Measurements from ENCODE around the gene PIK3R2. TPM values are rescaled to one million over a fixed set of nuclear protein-coding genes. Genes with fewer than 3 reads are reported as not detected.
A peak's percentile ranks its signal among the peaks of the same experiment; 100 is the strongest.

Gene PIK3R2
- total and polyA plus RNA-seq, 2 of the 13 experiments (the other 11 are each of a cell fraction or from before 2014, with no cell fraction given), result 18.6 to 25.3 TPM

GRCh38 chr19:18141031-18141430 is 11.9 kb upstream of the PIK3R2 start:
- no TSS peak for BruUV-seq (replicated peaks)
- ChIA-PET POLR2A (interaction anchor here (1.4 to 2.5 kb wide), 2 partner anchors 11 to 28 kb away, joined by 3 to 14 read pairs; partner anchors contain the start of gene PIK3R2), CTCF (ENCODE audit: low intra/inter-chr PET ratio, low total read pairs) (no interaction called here)
- in situ Hi-C loops (cut with HindIII; ENCODE audit: extremely low pct_ligation_motif_present, low pct_unique_long_range_greater_than_20kb), result no loop called here
- ATAC-seq (no peak), FAIRE-seq (no peak), DNase-seq (ENCODE audit: low spot score) (no peak)
- Histone ChIP-seq H3K79me2 (ENCODE audit: insufficient read depth, low read length) (peaks cover 4% of the 10 kb centered on the region), H3K27ac (ENCODE audit: extremely low read length, insufficient read depth, low read length) (no peak overlapping the region), H3K9ac (ENCODE audit: insufficient read depth, low read depth, low read length) (no peak overlapping the region), H3K9me3 (ENCODE audit: low read length) (no peaks in the 10 kb centered on the region), H3K27me3 (ENCODE audit: control insufficient read depth in 1 of 2, insufficient read depth in 2 of 2, low read length in 2 of 2) (no peaks in the 10 kb centered on the region; a peak in 1 of 5 replicates), H4K20me1 (ENCODE audit: insufficient read depth, low read length) (no peaks in the 10 kb centered on the region), H3K36me3 (replicated peaks in 1 of 2; ENCODE audit: control insufficient read depth in 1 of 2, insufficient read depth in 2 of 2, low read length in 2 of 2) (peaks cover 16 to 50% of the 10 kb centered on the region in 2 experiments), H2AFZ (ENCODE audit: low read length) (no peak overlapping the region), H3K4me2 (ENCODE audit: low read depth, low read length) (no peak overlapping the region), H3K4me3 (replicated peaks in 1 of 3; ENCODE audit: insufficient read depth in 1 of 3, low read depth in 2 of 3, low read length in 3 of 3) (no peak overlapping the region), H3K4me1 (ENCODE audit: insufficient read depth, low read length) (peaks cover 20% of the 10 kb centered on the region)
- intact Hi-C loops (cut with micrococcal nuclease; ENCODE audit: unreplicated experiment), result no loop called here
- TF ChIP-seq ZNF790 (CRISPR knock-in tag; IDR thresholded peaks at IDR 0.05; ENCODE audit: borderline replicate concordance) (no peak), KDM3A (CRISPR knock-in tag; IDR thresholded peaks at IDR 0.05; ENCODE audit: low read depth) (no peak), CHD4 (IDR thresholded peaks at IDR 0.05; ENCODE audit: borderline replicate concordance, low read length) (peak; percentile 44; the same call in 1 of the 2 replicates), ARNT2 (CRISPR knock-in tag; IDR thresholded peaks at IDR 0.05; ENCODE audit: low read depth) (no peak), ZNF629 (CRISPR knock-in tag; conservative IDR thresholded peaks at IDR 0.05) (peak; percentile 91), ZMYM3 (CRISPR knock-in tag; IDR thresholded peaks at IDR 0.05) (peak; percentile 15; the same call in 1 of the 2 replicates)
- 98% methylated on average over 6 of the region's 6 CpGs for WGBS (ENCODE audit: low lambda C conversion rate)

- WGBS (ENCODE audit: low lambda C conversion rate), result 100% methylated on average over 3 of the region's 3 CpGs
- ChIA-PET CTCF (ENCODE audit: low intra/inter-chr PET ratio, low total read pairs) (no interaction called here), POLR2A (no interaction called here)
- BruUV-seq (replicated peaks), result no TSS peak
- Histone ChIP-seq H3K4me1 (ENCODE audit: insufficient read depth, low read length) (no peaks in the 10 kb centered on the region), H3K4me3 (replicated peaks in 1 of 3; ENCODE audit: insufficient read depth in 1 of 3, low read depth in 2 of 3, low read length in 3 of 3) (no peak overlapping the region), H3K27me3 (ENCODE audit: control insufficient read depth in 1 of 2, insufficient read depth in 2 of 2, low read length in 2 of 2) (no peaks in the 10 kb centered on the region; a peak in 1 of 5 replicates), H3K4me2 (ENCODE audit: low read depth, low read length) (no peak overlapping the region), H2AFZ (ENCODE audit: low read length) (no peak overlapping the region), H3K9ac (ENCODE audit: insufficient read depth, low read depth, low read length) (no peak overlapping the region), H3K79me2 (ENCODE audit: insufficient read depth, low read length) (no peaks in the 10 kb centered on the region), H3K36me3 (replicated peaks in 1 of 2; ENCODE audit: control insufficient read depth in 1 of 2, insufficient read depth in 2 of 2, low read length in 2 of 2) (peaks cover 17 to 48% of the 10 kb centered on the region in 2 experiments), H3K9me3 (ENCODE audit: low read length) (no peaks in the 10 kb centered on the region), H4K20me1 (ENCODE audit: insufficient read depth, low read length) (no peaks in the 10 kb centered on the region), H3K27ac (ENCODE audit: extremely low read length, insufficient read depth, low read length) (no peak overlapping the region)
- ATAC-seq, result no peak
- DNase-seq (ENCODE audit: low spot score), result no peak
- TF ChIP-seq ZMAT3 (CRISPR knock-in tag; conservative IDR thresholded peaks at IDR 0.05), result no peak
- TF ChIP-seq IRF1 (CRISPR knock-in tag; IDR thresholded peaks at IDR 0.05; ENCODE audit: low read depth), result no peak
- no peak for TF ChIP-seq ZNF770 (CRISPR knock-in tag; IDR thresholded peaks at IDR 0.05)
- TF ChIP-seq ATF7 (IDR thresholded peaks at IDR 0.05), result peak; percentile 49
- TF ChIP-seq ATF7 (CRISPR knock-in tag; IDR thresholded peaks at IDR 0.05), result no peak
- TF ChIP-seq GTF2F1 (IDR thresholded peaks at IDR 0.05; ENCODE audit: low read length), result no peak
- FAIRE-seq, result no peak
- in situ Hi-C loops (cut with HindIII; ENCODE audit: extremely low pct_ligation_motif_present, low pct_unique_long_range_greater_than_20kb), result no loop called here
- intact Hi-C loops (cut with micrococcal nuclease; ENCODE audit: unreplicated experiment), result no loop called here
Observed at GRCh38 chr19:18143902-18144301, 9.1 kb upstream of the PIK3R2 start.
